Subcutaneous adipose tissue (tissue), 4 donors: ENCODE data around the gene PDIA4. TPM values are rescaled to one million over a fixed set of nuclear protein-coding genes. Genes with fewer than 3 reads are reported as not detected.

ENCODE experiments used
- total RNA-seq, 4 donors: library from RNA; depleted of rRNA; stranded (reverse); fragments of >200 nt; gene quantifications; one replicate each; pipeline ENCODE4 v1.1.0, GENCODE V29; 2016
- TF ChIP-seq, protein P1 (sequence below): fragments of 450-650 bp; IDR thresholded peaks from one replicate; pipeline ENCODE4 v1.5.1; 2016; ENCODE audit warnings: low read depth, mild to moderate bottlenecking, control low read depth, antibody characterized with exemption, moderate library complexity

Gene PDIA4
- total RNA-seq, 4 donors from 2014 or later: 27.9 to 72.4 (median 56.3) TPM

DNA sequence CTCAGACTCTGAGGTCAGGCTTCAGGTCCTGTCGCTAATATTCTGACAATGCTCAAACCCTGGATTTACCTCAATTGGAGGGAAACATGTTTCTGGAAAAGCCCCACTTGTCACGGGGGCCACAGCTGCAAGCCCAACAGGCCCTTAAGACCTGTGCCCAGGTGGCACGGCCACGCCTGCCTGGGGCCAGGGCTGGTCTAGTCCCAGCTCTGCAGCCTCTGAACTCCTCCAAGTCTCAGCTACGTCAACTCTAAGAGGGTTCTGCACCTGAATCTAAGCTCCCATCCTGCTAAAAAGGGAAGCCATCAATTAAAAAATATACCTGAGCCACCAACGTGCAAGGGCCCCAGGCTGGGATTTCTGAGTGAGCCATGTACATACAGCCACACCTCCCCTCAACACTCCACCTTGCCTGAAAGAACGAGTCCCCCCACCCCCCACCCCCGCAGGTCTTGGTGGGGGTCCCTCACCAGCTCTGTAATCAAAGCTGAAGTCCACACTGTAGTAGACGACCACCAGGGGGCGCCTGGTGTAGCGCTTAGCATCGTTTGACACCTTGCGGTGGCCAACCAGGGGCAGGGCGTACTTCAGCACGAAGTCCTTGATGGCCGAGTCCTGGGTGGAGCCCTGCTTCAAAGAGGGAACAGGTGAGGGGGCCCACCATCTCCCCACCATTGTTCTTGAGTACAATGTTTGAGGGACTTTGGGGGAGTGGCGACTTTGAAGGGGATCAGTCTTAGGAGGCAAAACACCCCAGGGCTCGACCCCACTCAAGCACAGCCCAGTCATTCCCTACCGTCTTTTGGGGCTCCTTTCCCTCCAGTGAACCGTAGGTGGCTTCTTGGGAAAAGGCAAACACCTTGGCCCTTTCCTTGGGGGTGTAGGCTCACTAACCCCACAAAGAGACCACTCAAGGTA lies 22.6 kb downstream of the PDIA4 start:
- TF ChIP-seq, protein P1, sequence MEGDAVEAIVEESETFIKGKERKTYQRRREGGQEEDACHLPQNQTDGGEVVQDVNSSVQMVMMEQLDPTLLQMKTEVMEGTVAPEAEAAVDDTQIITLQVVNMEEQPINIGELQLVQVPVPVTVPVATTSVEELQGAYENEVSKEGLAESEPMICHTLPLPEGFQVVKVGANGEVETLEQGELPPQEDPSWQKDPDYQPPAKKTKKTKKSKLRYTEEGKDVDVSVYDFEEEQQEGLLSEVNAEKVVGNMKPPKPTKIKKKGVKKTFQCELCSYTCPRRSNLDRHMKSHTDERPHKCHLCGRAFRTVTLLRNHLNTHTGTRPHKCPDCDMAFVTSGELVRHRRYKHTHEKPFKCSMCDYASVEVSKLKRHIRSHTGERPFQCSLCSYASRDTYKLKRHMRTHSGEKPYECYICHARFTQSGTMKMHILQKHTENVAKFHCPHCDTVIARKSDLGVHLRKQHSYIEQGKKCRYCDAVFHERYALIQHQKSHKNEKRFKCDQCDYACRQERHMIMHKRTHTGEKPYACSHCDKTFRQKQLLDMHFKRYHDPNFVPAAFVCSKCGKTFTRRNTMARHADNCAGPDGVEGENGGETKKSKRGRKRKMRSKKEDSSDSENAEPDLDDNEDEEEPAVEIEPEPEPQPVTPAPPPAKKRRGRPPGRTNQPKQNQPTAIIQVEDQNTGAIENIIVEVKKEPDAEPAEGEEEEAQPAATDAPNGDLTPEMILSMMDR: no peak

DNA sequence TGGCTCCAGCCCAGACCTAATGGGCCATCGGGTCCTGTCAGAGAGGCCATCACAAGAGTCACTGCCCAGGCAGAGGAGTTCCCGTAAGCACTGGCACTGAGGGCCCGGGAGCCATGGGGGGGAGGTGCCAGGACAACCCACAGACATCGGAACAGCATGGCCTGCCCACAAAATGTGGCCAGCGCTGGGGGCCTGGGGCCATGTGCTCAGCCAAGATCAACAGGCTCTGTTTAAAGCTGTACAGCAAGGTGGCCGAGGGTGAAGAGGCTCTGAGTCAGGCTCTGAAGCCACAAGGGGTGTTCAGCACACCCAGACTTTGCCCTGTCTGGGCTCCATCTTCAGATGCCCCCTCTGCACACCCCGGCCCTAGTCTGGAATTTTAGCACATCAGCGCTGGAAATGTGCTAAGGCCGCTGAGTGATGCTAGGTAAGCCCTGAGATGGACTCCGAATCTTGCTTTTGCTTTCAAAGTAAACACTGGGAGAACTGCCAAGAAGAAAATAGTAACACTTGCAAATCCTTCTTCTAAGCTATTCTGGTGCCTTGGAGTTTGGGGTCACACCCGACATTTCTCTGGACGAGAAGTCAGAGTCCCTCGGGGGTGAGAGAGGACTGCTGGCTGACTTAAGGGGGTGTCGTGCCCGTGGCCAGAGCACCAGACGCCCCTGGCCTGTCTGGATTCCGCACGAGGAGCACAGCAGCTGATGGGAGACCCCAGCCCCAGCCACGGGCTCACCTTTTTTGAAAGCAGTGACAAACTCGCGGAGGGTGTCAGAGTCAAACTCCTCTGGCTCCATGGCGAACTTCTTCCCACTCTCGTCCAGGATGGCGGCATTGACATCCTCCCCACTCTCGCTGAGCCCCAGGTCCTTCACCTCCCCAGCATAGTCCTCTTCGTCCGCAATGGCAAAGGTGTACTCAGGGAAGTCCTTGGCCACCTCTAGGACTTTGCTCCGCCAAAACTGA lies 23.6 kb downstream of the PDIA4 start:
- TF ChIP-seq, protein P1: no peak

DNA sequence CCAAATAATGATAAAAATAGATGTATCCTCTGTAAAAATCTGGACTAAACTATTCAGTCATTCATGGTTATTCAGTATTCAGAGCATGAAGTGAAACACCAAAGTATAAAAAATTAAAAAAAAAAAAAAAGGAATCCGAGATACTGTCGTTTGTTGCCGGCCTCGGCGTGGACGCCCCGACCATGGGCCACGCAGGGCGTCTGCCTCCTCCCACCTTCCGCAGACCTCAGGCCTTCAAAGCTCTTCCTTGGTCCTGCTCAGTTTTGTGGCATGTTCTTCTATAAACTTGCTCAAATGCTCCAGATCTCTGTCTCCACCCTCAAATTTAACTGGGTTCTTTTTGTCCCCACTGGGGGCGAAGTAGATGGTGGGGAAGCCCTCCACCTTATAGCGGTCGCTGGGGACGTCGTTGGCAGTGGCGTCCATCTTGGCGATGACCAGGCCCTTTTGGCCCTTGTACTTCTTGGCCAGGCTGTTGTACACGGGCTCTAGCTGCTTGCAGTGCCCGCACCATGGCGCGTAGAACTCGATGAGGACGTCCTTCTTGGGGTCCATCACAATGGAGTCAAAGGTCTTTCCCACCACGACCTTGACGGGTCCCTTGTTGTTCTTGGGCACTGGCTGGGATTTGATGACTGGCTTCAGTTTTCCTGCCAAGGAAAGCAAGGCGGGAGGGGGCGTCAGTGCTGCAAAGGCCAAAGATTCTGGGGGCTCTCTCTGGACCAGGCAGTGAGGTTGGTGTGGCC lies 24.6 kb downstream of the PDIA4 start:
- TF ChIP-seq, protein P1: no peak

DNA sequence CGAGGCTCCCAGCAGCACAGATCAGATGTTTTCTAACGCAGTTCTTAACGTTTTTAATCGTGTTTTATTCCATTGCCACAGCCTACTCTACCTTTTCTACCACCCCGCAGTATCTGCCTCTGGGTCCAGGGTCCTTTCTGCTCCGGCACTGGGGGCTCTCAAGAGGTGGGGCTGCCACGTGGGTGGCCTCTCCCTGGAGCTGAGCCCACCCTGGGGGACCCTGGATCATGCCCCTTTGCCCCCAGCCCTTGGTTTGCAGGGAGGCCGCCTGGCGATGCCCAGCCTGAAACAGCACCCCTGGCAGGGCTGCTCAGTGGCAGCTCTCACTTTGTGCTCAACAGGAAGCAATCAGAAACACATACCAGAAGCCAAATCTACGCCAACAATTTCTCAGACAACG lies 25.3 kb downstream of the PDIA4 start:
- TF ChIP-seq, protein P1: no peak

DNA sequence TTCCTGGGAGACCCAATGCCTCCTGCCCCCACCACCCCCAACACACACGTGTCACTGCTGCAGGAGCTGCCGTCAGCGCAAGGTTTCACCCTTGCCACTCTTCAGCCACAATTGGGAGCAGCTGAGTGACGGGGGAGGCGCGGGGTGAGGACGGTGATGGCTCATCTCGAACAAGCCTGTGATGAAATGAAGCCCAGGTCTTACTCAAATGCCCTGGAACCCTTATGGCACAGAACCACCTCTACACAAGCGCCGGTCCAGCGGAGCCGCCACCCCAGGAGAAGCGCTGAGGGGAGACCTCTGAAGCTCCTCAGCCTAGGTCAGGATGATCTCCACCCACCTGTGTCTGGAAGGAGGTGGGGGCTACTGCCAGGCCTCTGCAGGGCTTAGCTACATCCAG lies 25.7 kb downstream of the PDIA4 start:
- TF ChIP-seq, protein P1: no peak

DNA sequence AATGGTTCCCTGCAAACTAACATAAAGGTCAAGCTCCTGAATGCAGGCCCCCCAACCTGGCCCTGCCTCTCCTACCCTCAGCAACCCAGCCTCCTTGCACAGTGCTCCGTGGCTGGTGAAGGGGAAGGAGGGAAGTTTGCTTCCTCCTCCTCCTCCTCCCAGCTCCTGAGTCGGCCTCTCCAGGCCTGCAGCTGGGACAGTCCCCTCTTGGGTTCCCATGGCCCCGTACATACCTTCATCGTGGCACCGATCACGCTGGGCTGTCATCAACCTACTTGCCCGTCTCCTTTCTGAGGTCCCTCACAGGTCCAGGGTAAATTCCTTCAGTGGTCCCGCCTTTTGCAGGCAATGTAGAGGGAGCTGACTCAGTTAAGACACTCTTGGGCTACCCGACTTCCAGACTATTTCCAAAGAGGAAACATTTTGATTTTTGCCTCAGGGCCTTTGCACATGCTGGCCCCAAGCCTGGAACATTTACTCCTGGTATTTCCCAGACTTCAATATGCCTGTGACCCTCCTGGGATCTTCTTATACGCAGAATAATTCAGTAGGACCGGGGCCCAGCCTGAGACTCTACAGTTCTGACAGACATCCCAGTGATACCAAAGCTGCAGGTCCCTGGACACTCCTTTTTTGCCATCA lies 26.8 kb downstream of the PDIA4 start:
- TF ChIP-seq, protein P1: no peak
